BLaER1 treated with 17β-estradiol and CSF1 and Interleukin-3, amounts not matched to agents 10 nM and 100 nM (cell line): ENCODE data around the gene CRX.
"Not testable (repeated sequence)": the region's sequence is repeated elsewhere in the genome, so short reads cannot be mapped to it uniquely, and the experiment has no call there.

Source experiments
- H3K27ac ChIP-seq, 11 experiments: shearing (Covaris generic); formaldehyde crosslinking; 2 replicates each; pipeline ENCODE4 v1.8.1; 2022
- H3K27me3 ChIP-seq, 11 experiments: shearing (Covaris generic); formaldehyde crosslinking; 2 replicates each; pipeline ENCODE4 v1.8.1; 2022
- H3K36me3 ChIP-seq, 11 experiments: shearing (Covaris generic); formaldehyde crosslinking; 2 replicates each; pipeline ENCODE4 v1.8.1; 2022
- H3K4me1 ChIP-seq, 10 experiments: shearing (Covaris generic); formaldehyde crosslinking; 2 replicates each; pipeline ENCODE4 v1.8.1; 2022
- H3K4me2 ChIP-seq, 11 experiments: shearing (Covaris generic); formaldehyde crosslinking; 2 replicates each; pipeline ENCODE4 v1.8.1; 2022
- H3K4me3 ChIP-seq, 10 experiments: shearing (Covaris generic); formaldehyde crosslinking; 2 replicates each; pipeline ENCODE4 v1.8.1; 2022
- H3K9ac ChIP-seq, 11 experiments: shearing (Covaris generic); formaldehyde crosslinking; 2 replicates each; pipeline ENCODE4 v1.8.1; 2022
- H3K9me3 ChIP-seq, 11 experiments: shearing (Covaris generic); formaldehyde crosslinking; replicated peaks in 1 of 11; 2 replicates each; pipeline ENCODE4 v1.8.1; 2022
- H4K20me1 ChIP-seq, 11 experiments: shearing (Covaris generic); formaldehyde crosslinking; 2 replicates each; pipeline ENCODE4 v1.8.1; 2022
- Cebpa-rat ChIP-seq, 11 experiments: shearing (Covaris generic); IDR thresholded peaks; 2 replicates each; pipeline ENCODE4 v1.8.1; 2022

CRX gene

GRCh38 chr19:47821460-47822020 lies at the start of gene CRX:
TSS of gene CRX (plus strand) at chr19:47821937. CDS start at chr19:47834444, 12,507 bp downstream.
- Histone ChIP-seq H3K9ac (no peak within 1 kb of the TSS), H3K36me3 (no peaks in the 10 kb centered on the region), H3K27me3 (peaks cover 11 to 28% (median 20%) of the 10 kb centered on the region in 11 experiments), H3K4me1 (peaks cover 0 to 11% (median 2%) of the 10 kb centered on the region in 10 experiments; a peak in 3 of 20 replicates), H3K27ac (no peak within 1 kb of the TSS), H3K4me2 (peak within 1 kb of the TSS in 1 of 11 experiments; percentile 76; a peak in 1 of 22 replicates), H3K9me3 (no peaks in the 10 kb centered on the region), H3K4me3 (no peak within 1 kb of the TSS), H4K20me1 (0 out of 22 replicates have a peak, but pooled peaks cover 0 to 7% (median 0%) of the 10 kb centered on the region in 11 experiments)
- TF ChIP-seq Cebpa-rat (IDR thresholded peaks at IDR 0.05), result no peak

- H3K4me2 ChIP-seq, result no peak overlapping the region
- H3K4me3 ChIP-seq, result no peak overlapping the region
- H3K4me1 ChIP-seq, result peaks cover 15 to 27% (median 21%) of the 10 kb centered on the region in 10 experiments
- no peak for TF ChIP-seq Cebpa-rat (IDR thresholded peaks at IDR 0.05)
- H3K27ac ChIP-seq, result no peak overlapping the region
- H3K9me3 ChIP-seq, result no peaks in the 10 kb centered on the region
- H3K36me3 ChIP-seq, result peaks cover 3 to 14% (median 11%) of the 10 kb centered on the region in 11 experiments; a peak in 20 of 22 replicates
- H3K27me3 ChIP-seq, result no peaks in the 10 kb centered on the region
- peaks cover 0 to 23% (median 4%) of the 10 kb centered on the region in 11 experiments; a peak in 9 of 22 replicates for H4K20me1 ChIP-seq
- no peak overlapping the region for H3K9ac ChIP-seq
Observed at GRCh38 chr19:47776568-47776967, 45.2 kb upstream of the CRX start.

- H3K4me3 ChIP-seq, result peak overlapping the region; percentile 80 to 96 (median 90)
- peaks cover 11 to 23% (median 19%) of the 10 kb centered on the region in 11 experiments; a peak in 21 of 22 replicates for H3K36me3 ChIP-seq
- peak overlapping the region; percentile 90 to 99 (median 96); a peak in 20 of 22 replicates for H3K9ac ChIP-seq
- H3K4me2 ChIP-seq, result peak overlapping the region; percentile 84 to 97 (median 92)
- H3K27ac ChIP-seq, result peak overlapping the region in 10 of 11 experiments; percentile 92 to 99 (median 98); a peak in 13 of 22 replicates
- peaks cover 0 to 32% (median 5%) of the 10 kb centered on the region in 11 experiments; a peak in 9 of 22 replicates for H4K20me1 ChIP-seq
- H3K4me1 ChIP-seq, result peaks cover 15 to 27% (median 21%) of the 10 kb centered on the region in 10 experiments
- H3K27me3 ChIP-seq, H3K9me3 ChIP-seq: not testable (repeated sequence)
Observed at GRCh38 chr19:47777245-47778048, 44.3 kb upstream of the CRX start.

GRCh38 chr19:47778049-47778953 lies 43.4 kb upstream of the CRX start, which contains the start of gene SELENOW:
TSS of gene SELENOW (plus strand) at chr19:47778703. CDS start at chr19:47778786, 83 bp downstream.
- TF ChIP-seq Cebpa-rat (IDR thresholded peaks at IDR 0.05), result no peak
- Histone ChIP-seq H3K4me2 (peak within 1 kb of the TSS; percentile 84 to 97 (median 92)), H3K4me3 (peak within 1 kb of the TSS; percentile 80 to 96 (median 90)), H3K36me3 (peaks cover 13 to 32% (median 27%) of the 10 kb centered on the region in 11 experiments; a peak in 21 of 22 replicates), H3K4me1 (peaks cover 15 to 27% (median 21%) of the 10 kb centered on the region in 10 experiments), H3K9ac (peak within 1 kb of the TSS; percentile 90 to 99 (median 96)), H4K20me1 (peaks cover 0 to 40% (median 5%) of the 10 kb centered on the region in 11 experiments; a peak in 9 of 22 replicates), H3K27me3 (no peaks in the 10 kb centered on the region), H3K9me3 (no peaks in the 10 kb centered on the region), H3K27ac (peak within 1 kb of the TSS; percentile 91 to 99 (median 97))

GRCh38 chr19:47778954-47779351 lies 42.8 kb upstream of the CRX start:
- no peaks in the 10 kb centered on the region for H3K9me3 ChIP-seq
- peaks cover 0 to 47% (median 5%) of the 10 kb centered on the region in 11 experiments; a peak in 10 of 22 replicates for H4K20me1 ChIP-seq
- H3K4me3 ChIP-seq, result peak overlapping the region; percentile 80 to 96 (median 90)
- H3K9ac ChIP-seq, result peak overlapping the region; percentile 90 to 99 (median 96)
- no peak for TF ChIP-seq Cebpa-rat (IDR thresholded peaks at IDR 0.05)
- peak overlapping the region; percentile 84 to 97 (median 92) for H3K4me2 ChIP-seq
- H3K36me3 ChIP-seq, result peaks cover 20 to 38% (median 34%) of the 10 kb centered on the region in 11 experiments; a peak in 21 of 22 replicates
- H3K27ac ChIP-seq, result peak overlapping the region; percentile 91 to 99 (median 97)
- peaks cover 15 to 27% (median 21%) of the 10 kb centered on the region in 10 experiments for H3K4me1 ChIP-seq
- H3K27me3 ChIP-seq, result no peaks in the 10 kb centered on the region

GRCh38 chr19:47779524-47780214 lies 42.1 kb upstream of the CRX start:
- Histone ChIP-seq H3K4me3 (peak overlapping the region; percentile 80 to 96 (median 90)), H3K36me3 (peaks cover 27 to 45% (median 41%) of the 10 kb centered on the region in 11 experiments), H3K9me3 (no peaks in the 10 kb centered on the region), H3K4me2 (peak overlapping the region; percentile 84 to 97 (median 92)), H3K4me1 (peaks cover 15 to 27% (median 21%) of the 10 kb centered on the region in 10 experiments), H3K27ac (no peak overlapping the region; a peak in 1 of 22 replicates), H3K27me3 (no peaks in the 10 kb centered on the region), H4K20me1 (peaks cover 0 to 54% (median 10%) of the 10 kb centered on the region in 11 experiments; a peak in 10 of 22 replicates), H3K9ac (peak overlapping the region in 10 of 11 experiments; percentile 92 to 99 (median 97); a peak in 19 of 22 replicates)
- no peak for TF ChIP-seq Cebpa-rat (IDR thresholded peaks at IDR 0.05)

GRCh38 chr19:47780215-47780551 lies 41.6 kb upstream of the CRX start:
- peak overlapping the region in 6 of 11 experiments; percentile 38 to 99 (median 96); a peak in 6 of 22 replicates for H3K9ac ChIP-seq
- H4K20me1 ChIP-seq, result peaks cover 0 to 55% (median 10%) of the 10 kb centered on the region in 11 experiments; a peak in 10 of 22 replicates
- no peak for TF ChIP-seq Cebpa-rat (IDR thresholded peaks at IDR 0.05)
- H3K4me3 ChIP-seq, result peak overlapping the region in 6 of 10 experiments; percentile 16 to 96 (median 90); a peak in 5 of 20 replicates
- H3K36me3 ChIP-seq, result peaks cover 30 to 50% (median 46%) of the 10 kb centered on the region in 11 experiments
- H3K4me2 ChIP-seq, result peak overlapping the region; percentile 84 to 97 (median 92)
- no peaks in the 10 kb centered on the region for H3K27me3 ChIP-seq
- H3K27ac ChIP-seq, result no peak overlapping the region
- no peaks in the 10 kb centered on the region for H3K9me3 ChIP-seq
- H3K4me1 ChIP-seq, result peaks cover 15 to 27% (median 21%) of the 10 kb centered on the region in 10 experiments
